ENCODE measurements around the gene CDH23.

CDH23 gene

DNA sequence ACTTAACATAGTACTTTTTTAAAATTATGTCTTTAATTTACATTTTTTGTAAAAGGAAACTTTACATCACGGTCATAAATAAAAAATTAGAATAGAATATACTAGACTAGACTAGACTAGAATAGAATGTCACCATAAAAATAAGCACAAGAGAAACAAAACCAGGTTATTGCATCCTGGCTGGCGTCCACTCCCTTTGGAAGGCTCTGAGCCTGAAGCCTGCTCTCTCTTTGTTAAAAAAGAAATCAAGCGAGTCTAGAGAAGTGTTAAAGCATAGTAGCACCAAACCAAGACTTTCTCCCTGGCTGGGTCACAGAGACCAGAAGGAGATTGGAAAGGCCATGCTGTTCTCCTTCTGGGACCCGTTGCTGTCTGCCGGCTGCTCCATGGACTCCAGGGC is 218.2 kb downstream of the CDH23 start (continued):
- no peak for TF ChIP-seq GLIS3 (CRISPR knock-in tag; IDR thresholded peaks at IDR 0.05)

DNA sequence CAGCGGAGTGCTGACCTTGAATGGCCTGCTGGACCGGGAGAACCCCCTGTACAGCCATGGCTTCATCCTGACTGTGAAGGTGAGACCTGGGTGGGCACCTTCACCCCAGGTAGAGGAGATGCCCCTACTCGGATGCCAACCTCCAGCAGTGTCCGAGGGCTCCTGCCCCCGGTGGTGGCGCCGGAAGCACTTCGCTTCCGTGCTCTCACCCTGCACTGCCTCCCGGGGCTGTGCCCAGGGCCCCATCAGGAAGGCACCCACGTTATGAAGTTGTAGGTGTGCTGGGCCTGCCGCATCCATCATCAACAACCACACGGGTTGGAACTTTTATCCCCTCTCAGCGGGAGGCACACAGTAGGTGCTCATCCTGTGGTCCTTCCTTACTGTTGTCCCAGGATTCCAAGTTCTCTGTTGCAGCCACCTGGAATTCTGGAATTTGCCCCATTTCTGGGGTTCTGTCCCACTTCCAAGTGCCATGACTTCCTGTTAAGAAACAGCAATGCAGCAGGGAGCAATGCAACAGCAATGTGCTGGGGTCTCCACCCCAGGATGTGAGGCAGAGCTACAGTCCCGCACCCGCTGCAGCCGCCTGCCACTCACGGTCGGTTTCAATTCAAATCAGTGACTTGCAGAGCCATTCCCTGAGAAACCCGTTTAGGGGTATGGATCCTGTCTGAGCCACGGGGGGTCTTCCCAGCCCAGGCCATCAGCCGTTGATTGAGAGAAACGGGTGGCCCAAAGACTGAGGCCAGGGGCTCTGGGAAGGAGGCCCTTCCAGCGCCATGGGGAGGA is 219.0 kb downstream of the CDH23 start:
- ATAC-seq = no peak
- TF ChIP-seq CSDC2 (CRISPR knock-in tag; IDR thresholded peaks at IDR 0.05) (no peak), ZNF70 (CRISPR knock-in tag; IDR thresholded peaks at IDR 0.05) (no peak), OSR1 (CRISPR knock-in tag; IDR thresholded peaks at IDR 0.05) (no peak), ZC3H10 (CRISPR knock-in tag; IDR thresholded peaks at IDR 0.05) (no peak), ISL1 (CRISPR knock-in tag; IDR thresholded peaks at IDR 0.05) (no peak), ZNF565 (CRISPR knock-in tag; conservative IDR thresholded peaks at IDR 0.05; ENCODE audit: low read depth) (no peak), TCF4 (CRISPR knock-in tag; IDR thresholded peaks at IDR 0.05; ENCODE audit: borderline replicate concordance) (no peak), TOX (CRISPR knock-in tag; IDR thresholded peaks at IDR 0.05; ENCODE audit: borderline replicate concordance) (no peak), GLIS3 (CRISPR knock-in tag; IDR thresholded peaks at IDR 0.05) (no peak)
- TF ChIP-seq, protein P1, sequence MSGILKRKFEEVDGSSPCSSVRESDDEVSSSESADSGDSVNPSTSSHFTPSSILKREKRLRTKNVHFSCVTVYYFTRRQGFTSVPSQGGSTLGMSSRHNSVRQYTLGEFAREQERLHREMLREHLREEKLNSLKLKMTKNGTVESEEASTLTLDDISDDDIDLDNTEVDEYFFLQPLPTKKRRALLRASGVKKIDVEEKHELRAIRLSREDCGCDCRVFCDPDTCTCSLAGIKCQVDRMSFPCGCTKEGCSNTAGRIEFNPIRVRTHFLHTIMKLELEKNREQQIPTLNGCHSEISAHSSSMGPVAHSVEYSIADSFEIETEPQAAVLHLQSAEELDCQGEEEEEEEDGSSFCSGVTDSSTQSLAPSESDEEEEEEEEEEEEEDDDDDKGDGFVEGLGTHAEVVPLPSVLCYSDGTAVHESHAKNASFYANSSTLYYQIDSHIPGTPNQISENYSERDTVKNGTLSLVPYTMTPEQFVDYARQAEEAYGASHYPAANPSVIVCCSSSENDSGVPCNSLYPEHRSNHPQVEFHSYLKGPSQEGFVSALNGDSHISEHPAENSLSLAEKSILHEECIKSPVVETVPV (CRISPR knock-in tag; IDR thresholded peaks at IDR 0.05) = no peak
- TF ChIP-seq, protein P2, sequence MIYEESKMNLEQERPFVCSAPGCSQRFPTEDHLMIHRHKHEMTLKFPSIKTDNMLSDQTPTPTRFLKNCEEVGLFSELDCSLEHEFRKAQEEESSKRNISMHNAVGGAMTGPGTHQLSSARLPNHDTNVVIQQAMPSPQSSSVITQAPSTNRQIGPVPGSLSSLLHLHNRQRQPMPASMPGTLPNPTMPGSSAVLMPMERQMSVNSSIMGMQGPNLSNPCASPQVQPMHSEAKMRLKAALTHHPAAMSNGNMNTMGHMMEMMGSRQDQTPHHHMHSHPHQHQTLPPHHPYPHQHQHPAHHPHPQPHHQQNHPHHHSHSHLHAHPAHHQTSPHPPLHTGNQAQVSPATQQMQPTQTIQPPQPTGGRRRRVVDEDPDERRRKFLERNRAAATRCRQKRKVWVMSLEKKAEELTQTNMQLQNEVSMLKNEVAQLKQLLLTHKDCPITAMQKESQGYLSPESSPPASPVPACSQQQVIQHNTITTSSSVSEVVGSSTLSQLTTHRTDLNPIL (CRISPR knock-in tag; IDR thresholded peaks at IDR 0.05; ENCODE audit: low read depth) = no peak

DNA sequence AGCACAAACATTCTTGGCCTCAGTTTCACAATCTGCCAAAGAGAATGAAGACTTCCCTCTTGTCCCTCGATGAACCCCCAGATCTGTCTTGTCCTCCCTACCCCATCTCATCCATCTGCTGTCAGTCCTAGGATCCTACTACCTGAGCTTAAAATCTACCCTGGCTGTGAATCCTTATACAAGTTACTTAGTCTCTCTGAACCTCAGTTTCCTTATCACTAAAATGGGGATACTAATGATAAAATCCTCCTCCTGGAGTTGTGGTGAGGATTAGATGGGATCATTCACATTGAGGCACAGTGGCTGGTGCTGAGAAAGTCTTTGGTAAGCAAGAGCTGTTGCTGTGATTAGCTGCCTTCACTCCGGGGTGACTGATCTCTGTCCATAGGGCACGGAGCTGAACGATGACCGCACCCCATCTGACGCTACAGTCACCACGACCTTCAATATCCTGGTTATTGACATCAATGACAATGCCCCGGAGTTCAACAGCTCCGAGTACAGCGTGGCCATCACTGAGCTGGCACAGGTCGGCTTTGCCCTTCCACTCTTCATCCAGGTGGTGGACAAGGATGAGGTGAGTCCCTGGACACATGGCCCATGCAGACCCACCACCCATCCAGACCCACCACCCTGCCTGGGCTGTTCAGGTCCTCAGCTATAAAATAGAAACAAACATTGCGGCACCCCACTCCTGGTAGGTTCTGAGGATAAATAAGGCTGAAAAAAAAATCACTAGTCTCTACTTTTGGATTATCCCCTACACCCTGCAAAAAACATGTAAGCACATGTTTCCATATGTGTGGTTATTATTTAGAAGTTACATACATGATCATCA is 220.3 kb downstream of the CDH23 start:
- ATAC-seq = no peak
- TF ChIP-seq ZFP3 (CRISPR knock-in tag; IDR thresholded peaks at IDR 0.05) (no peak), CSDC2 (CRISPR knock-in tag; IDR thresholded peaks at IDR 0.05) (no peak), ZFP30 (CRISPR knock-in tag; IDR thresholded peaks at IDR 0.05) (no peak), PPARA (CRISPR knock-in tag; IDR thresholded peaks at IDR 0.05; ENCODE audit: borderline replicate concordance) (no peak), ZC3H10 (CRISPR knock-in tag; IDR thresholded peaks at IDR 0.05) (no peak), ZNF565 (CRISPR knock-in tag; conservative IDR thresholded peaks at IDR 0.05; ENCODE audit: low read depth) (no peak), RARB (CRISPR knock-in tag; IDR thresholded peaks at IDR 0.05) (no peak), GLIS3 (CRISPR knock-in tag; IDR thresholded peaks at IDR 0.05) (no peak), BACH2 (CRISPR knock-in tag; IDR thresholded peaks at IDR 0.05; ENCODE audit: borderline replicate concordance) (no peak), ZNF8 (CRISPR knock-in tag; IDR thresholded peaks at IDR 0.05) (no peak)
- TF ChIP-seq, protein P3, sequence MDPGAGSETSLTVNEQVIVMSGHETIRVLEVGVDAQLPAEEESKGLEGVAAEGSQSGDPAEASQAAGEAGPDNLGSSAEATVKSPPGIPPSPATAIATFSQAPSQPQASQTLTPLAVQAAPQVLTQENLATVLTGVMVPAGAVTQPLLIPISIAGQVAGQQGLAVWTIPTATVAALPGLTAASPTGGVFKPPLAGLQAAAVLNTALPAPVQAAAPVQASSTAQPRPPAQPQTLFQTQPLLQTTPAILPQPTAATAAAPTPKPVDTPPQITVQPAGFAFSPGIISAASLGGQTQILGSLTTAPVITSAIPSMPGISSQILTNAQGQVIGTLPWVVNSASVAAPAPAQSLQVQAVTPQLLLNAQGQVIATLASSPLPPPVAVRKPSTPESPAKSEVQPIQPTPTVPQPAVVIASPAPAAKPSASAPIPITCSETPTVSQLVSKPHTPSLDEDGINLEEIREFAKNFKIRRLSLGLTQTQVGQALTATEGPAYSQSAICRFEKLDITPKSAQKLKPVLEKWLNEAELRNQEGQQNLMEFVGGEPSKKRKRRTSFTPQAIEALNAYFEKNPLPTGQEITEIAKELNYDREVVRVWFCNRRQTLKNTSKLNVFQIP (CRISPR knock-in tag; IDR thresholded peaks at IDR 0.05; ENCODE audit: borderline replicate concordance, low read depth) = no peak
- TF ChIP-seq, protein P4, sequence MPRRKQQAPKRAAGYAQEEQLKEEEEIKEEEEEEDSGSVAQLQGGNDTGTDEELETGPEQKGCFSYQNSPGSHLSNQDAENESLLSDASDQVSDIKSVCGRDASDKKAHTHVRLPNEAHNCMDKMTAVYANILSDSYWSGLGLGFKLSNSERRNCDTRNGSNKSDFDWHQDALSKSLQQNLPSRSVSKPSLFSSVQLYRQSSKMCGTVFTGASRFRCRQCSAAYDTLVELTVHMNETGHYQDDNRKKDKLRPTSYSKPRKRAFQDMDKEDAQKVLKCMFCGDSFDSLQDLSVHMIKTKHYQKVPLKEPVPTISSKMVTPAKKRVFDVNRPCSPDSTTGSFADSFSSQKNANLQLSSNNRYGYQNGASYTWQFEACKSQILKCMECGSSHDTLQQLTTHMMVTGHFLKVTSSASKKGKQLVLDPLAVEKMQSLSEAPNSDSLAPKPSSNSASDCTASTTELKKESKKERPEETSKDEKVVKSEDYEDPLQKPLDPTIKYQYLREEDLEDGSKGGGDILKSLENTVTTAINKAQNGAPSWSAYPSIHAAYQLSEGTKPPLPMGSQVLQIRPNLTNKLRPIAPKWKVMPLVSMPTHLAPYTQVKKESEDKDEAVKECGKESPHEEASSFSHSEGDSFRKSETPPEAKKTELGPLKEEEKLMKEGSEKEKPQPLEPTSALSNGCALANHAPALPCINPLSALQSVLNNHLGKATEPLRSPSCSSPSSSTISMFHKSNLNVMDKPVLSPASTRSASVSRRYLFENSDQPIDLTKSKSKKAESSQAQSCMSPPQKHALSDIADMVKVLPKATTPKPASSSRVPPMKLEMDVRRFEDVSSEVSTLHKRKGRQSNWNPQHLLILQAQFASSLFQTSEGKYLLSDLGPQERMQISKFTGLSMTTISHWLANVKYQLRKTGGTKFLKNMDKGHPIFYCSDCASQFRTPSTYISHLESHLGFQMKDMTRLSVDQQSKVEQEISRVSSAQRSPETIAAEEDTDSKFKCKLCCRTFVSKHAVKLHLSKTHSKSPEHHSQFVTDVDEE (CRISPR knock-in tag; IDR thresholded peaks at IDR 0.05) = no peak
- TF ChIP-seq, protein P1 (CRISPR knock-in tag; IDR thresholded peaks at IDR 0.05) = no peak
- TF ChIP-seq, protein P5, sequence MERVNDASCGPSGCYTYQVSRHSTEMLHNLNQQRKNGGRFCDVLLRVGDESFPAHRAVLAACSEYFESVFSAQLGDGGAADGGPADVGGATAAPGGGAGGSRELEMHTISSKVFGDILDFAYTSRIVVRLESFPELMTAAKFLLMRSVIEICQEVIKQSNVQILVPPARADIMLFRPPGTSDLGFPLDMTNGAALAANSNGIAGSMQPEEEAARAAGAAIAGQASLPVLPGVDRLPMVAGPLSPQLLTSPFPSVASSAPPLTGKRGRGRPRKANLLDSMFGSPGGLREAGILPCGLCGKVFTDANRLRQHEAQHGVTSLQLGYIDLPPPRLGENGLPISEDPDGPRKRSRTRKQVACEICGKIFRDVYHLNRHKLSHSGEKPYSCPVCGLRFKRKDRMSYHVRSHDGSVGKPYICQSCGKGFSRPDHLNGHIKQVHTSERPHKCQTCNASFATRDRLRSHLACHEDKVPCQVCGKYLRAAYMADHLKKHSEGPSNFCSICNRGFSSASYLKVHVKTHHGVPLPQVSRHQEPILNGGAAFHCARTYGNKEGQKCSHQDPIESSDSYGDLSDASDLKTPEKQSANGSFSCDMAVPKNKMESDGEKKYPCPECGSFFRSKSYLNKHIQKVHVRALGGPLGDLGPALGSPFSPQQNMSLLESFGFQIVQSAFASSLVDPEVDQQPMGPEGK (CRISPR knock-in tag; IDR thresholded peaks at IDR 0.05; ENCODE audit: borderline replicate concordance) = no peak
- TF ChIP-seq, protein P2 (CRISPR knock-in tag; IDR thresholded peaks at IDR 0.05; ENCODE audit: low read depth) = no peak
